Heart left ventricle (tissue), 16 donors: Measurements from ENCODE around the gene CEP83. TPM values are rescaled to one million over a fixed set of nuclear protein-coding genes. Genes with fewer than 3 reads are reported as not detected.

Source experiments
- ATAC-seq, 4 donors: fragments of 200-7000 bp; cut with Tn5 transposase; one replicate each; pipeline ENCODE4 v1.9.1; 2020 to 2022; ENCODE audit warnings: moderate library complexity in 4 of 4, mild to moderate bottlenecking in 3 of 4, moderate number of reproducible peaks in 1 of 4
- DNase-seq, 5 donors: peaks; one replicate each; pipeline ENCODE4 v3.0.0-alpha.2; 2020
- H3K27ac ChIP-seq, 12 donors: fragments of 200-600 bp; sonication (generic) in 4 of 12; one replicate each; pipeline versions ENCODE4 v1.5.0 to v1.8.0; 2016 to 2022; ENCODE audit warnings: mild to moderate bottlenecking in 2 of 12
- H3K27me3 ChIP-seq, 9 donors: fragments of 200-600 bp; sonication (generic) in 2 of 9; one replicate each; pipeline versions ENCODE4 v1.5.1 to v1.8.0; 2016 to 2022; ENCODE audit warnings: mild to moderate bottlenecking in 3 of 9
- H3K36me3 ChIP-seq, 9 donors: fragments of 200-600 bp; sonication (generic) in 2 of 9; one replicate each; pipeline versions ENCODE4 v1.5.0 to v1.8.0; 2018 to 2022; ENCODE audit warnings: mild to moderate bottlenecking in 2 of 9
- H3K4me1 ChIP-seq, 12 donors: fragments of 200-600 bp; sonication (generic) in 4 of 12; one replicate each; pipeline versions ENCODE4 v1.5.0 to v1.8.0; 2016 to 2022; ENCODE audit warnings: mild to moderate bottlenecking in 3 of 12
- H3K4me3 ChIP-seq, 12 donors: fragments of 200-600 bp; sonication (generic) in 4 of 12; one replicate each; pipeline versions ENCODE4 v1.5.0 to v1.8.0; 2017 to 2022; ENCODE audit warnings: mild to moderate bottlenecking in 9 of 12, moderate library complexity in 4 of 12
- H3K9me3 ChIP-seq, 12 donors: fragments of 200-600 bp; sonication (generic) in 4 of 12; one replicate each; pipeline versions ENCODE4 v1.5.0 to v1.8.0; 2016 to 2022; ENCODE audit warnings: mild to moderate bottlenecking in 1 of 12
- POLR2A ChIP-seq, 2 donors: fragments of 450-650 bp; IDR thresholded peaks; one replicate each; pipeline ENCODE4 v1.6.1; 2017; ENCODE audit warnings: antibody characterized with exemption in 2 of 2, mild to moderate bottlenecking in 2 of 2, moderate library complexity in 2 of 2
- WGBS, 4 donors: extraction: QIAGEN DNeasy Blood & Tissue Kit in 2 of 4; methylation state at CpG; one replicate each; pipeline versions ENCODE4 v1.1.5 to v1.1.7; 2013 to 2018; 5-methylcytosine and 5-hydroxymethylcytosine counted together
- intact Hi-C, 10 donors: fragments of 100-400 bp; cut with DNase I; formaldehyde crosslinking; loops; one replicate each; pipeline versions ENCODE4 v1.11.1 to v1.14.2; 2022
- polyA plus RNA-seq, 2 donors: library from polyadenylated mRNA; stranded (reverse); fragments of 200-250 nt; gene quantifications; one replicate each; pipeline ENCODE4 v1.2.3, GENCODE V29; 2013
- total RNA-seq, 9 donors: library from RNA; depleted of rRNA in 2 of 9; stranded (reverse); fragments of >200 nt in 2 of 9; fragmentation: NEBNext Ultra II Directional in 3 of 9; extraction: Animal tissue kit (Norgen Biotek cat#: 25700) in 3 of 9; gene quantifications; one replicate each; pipeline versions ENCODE4 v1.1.0 to v1.2.4, GENCODE V29; 2016 to 2023
- TF ChIP-seq, protein P1 (sequence below), 12 donors: fragments of 200-600 bp; sonication (generic) in 4 of 12; IDR thresholded peaks; one replicate each; pipeline versions ENCODE4 v1.5.0 to v1.8.0; 2018 to 2022; ENCODE audit warnings: antibody characterized with exemption in 12 of 12, mild to moderate bottlenecking in 5 of 12
- donor health status: ischemic (EF 13 %, LVEDD 7.1; RV severe dilation, severe dysfunction).
- donor health status: healthy with polysubstance abuse.
- donor health status: DM: no; HTN: yes; CAD: no.
- donor health status: DM: no; HTN: no; CAD: no.
- donor health status: ischemic (EF 25% LVEDD 6.9; RV normal size, moderate dysfunction).
- donor health status: ischemic (EF 25% LVEDD 5.7; RV mildly dilated, moderate dysfunction).
- donor health status: healthy.
- donor health status: DM: yes; HTN: yes; CAD: no.
- donor health status: ischemic (EF 35%, LVEDD 5.7; RV mildly dilated, moderate dysfunction).
- donor health status: nonischemic (EF 11% LVEDD 7.7; RV severe dilation, severe dysfunction).
- donor health status: DM: yes; HTN: yes; CAD: no.
- donor health status: PGD.
- donor health status: ischemic (EF 29% LVEDD 5.4; RV normal size, mild dysfunction).
- donor health status: nonischemic (EF 23%, LVEDD 6.1; RV moderate dilation, normal function).

The CEP83 gene
- total and polyA plus RNA-seq, 11 donors: 5.4 to 13.4 (median 9.5) TPM

DNA sequence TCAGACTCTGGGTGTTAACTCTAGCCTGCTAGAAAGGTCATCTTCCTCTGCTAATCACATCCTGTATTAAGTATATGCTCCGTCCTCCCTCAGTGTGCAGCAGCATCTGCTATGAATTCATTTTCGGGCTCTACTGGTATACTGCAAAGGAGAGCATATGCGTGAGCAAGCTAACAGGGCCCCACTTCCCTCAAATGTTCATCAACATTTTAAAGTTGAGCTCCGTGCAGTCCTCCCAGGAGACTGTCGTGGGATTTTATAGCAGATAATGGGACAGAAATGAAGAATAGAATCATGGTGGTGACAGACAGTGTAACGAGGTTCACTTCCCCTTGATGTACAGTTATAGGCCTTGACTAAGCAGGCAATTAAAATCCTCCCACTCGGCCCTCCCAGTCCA lies 179.6 kb downstream of the CEP83 start:
- H3K4me3 ChIP-seq: no peak overlapping the region
- 87 to 96% (median 93%) methylated on average over 7 of the region's 7 CpGs for whole genome bisulfite sequencing, 4 donors
- H3K27ac ChIP-seq: no peak overlapping the region
- no peaks in the 10 kb centered on the region for H3K27me3 ChIP-seq
- peaks cover 0 to 26% (median 2%) of the 10 kb centered on the region in 12 donors for H3K4me1 ChIP-seq
- ATAC-seq (no peak), DNase-seq (no peak)
- H3K9me3 ChIP-seq: no peaks in the 10 kb centered on the region
- H3K36me3 ChIP-seq: peaks cover 0 to 44% (median 0%) of the 10 kb centered on the region in 9 donors
- TF ChIP-seq POLR2A (IDR thresholded peaks at IDR 0.05): no peak
- TF ChIP-seq, protein P1, sequence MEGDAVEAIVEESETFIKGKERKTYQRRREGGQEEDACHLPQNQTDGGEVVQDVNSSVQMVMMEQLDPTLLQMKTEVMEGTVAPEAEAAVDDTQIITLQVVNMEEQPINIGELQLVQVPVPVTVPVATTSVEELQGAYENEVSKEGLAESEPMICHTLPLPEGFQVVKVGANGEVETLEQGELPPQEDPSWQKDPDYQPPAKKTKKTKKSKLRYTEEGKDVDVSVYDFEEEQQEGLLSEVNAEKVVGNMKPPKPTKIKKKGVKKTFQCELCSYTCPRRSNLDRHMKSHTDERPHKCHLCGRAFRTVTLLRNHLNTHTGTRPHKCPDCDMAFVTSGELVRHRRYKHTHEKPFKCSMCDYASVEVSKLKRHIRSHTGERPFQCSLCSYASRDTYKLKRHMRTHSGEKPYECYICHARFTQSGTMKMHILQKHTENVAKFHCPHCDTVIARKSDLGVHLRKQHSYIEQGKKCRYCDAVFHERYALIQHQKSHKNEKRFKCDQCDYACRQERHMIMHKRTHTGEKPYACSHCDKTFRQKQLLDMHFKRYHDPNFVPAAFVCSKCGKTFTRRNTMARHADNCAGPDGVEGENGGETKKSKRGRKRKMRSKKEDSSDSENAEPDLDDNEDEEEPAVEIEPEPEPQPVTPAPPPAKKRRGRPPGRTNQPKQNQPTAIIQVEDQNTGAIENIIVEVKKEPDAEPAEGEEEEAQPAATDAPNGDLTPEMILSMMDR (IDR thresholded peaks at IDR 0.05): no peak
- intact Hi-C loops: loop anchor here in 1 of 10 donors (10.0 kb wide), 1 partner anchor 135 kb away; the partner anchor contains the start of gene PLXNC1

DNA sequence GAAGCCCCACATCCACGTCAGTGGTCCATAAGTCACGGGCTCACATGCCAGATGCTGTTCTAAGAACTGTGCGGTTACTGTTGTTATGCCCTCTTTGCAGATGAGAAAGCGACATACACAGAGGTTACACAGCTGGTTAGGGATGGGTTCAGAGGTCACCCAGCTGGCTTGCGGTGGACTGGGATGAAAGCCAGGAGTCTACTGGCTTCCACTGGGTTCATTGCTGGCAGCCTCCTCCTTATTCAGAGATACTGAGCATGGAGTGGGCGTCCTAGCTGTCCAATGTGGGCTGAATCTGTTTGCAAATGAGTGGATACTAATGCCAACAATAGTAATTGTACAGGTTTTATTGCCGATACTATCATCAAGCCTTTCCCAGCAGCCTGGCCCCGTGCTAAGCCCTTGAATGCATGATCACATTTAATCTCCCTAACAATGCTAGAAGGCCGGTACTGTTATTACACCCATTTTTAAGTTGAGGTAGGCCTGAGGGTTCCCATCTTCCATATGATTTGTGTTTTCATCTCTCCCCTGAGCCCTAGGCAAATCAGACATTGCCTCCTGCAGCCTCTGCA lies 182.2 kb downstream of the CEP83 start:
- TF ChIP-seq, protein P1 (IDR thresholded peaks at IDR 0.05): no peak
- TF ChIP-seq POLR2A (IDR thresholded peaks at IDR 0.05): no peak
- ATAC-seq (peak in 2 of 4 donors; percentile 46 to 73), DNase-seq (peak in 1 of 5 donors; percentile 45)
- H3K27ac ChIP-seq: no peak overlapping the region
- peaks cover 0 to 34% (median 0%) of the 10 kb centered on the region in 9 donors for H3K36me3 ChIP-seq
- WGBS, 4 donors: 71 to 84% (median 77%) methylated on average over 9 of the region's 9 CpGs
- H3K9me3 ChIP-seq: no peaks in the 10 kb centered on the region
- no peak overlapping the region for H3K4me3 ChIP-seq
- intact Hi-C loops: no loop called here
- peaks cover 0 to 14% (median 0%) of the 10 kb centered on the region in 12 donors for H3K4me1 ChIP-seq
- no peaks in the 10 kb centered on the region for H3K27me3 ChIP-seq

DNA sequence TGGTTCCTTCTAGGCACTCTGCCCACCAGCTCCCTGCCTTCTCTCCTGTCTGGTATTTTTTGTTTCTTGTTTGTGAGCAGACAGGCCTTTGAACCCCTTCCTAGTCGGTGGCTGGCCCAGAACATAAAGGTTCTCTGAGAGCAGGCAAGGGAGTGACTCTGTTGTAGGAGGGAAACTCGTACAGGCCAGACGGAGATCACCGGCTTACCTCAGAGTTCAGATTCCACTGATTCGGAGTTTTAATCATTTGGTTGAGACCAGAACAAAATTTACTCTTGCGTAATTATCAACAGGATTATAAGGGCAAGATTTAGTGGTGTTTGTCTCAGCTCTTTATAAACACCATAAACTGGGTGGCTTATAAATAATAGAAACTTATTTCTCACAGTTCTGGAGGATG lies 182.9 kb downstream of the CEP83 start:
- no peak overlapping the region for H3K27ac ChIP-seq
- no peak overlapping the region for H3K4me3 ChIP-seq
- TF ChIP-seq, protein P1 (IDR thresholded peaks at IDR 0.05): no peak
- no peak for TF ChIP-seq POLR2A (IDR thresholded peaks at IDR 0.05)
- no peaks in the 10 kb centered on the region for H3K27me3 ChIP-seq
- no peaks in the 10 kb centered on the region for H3K9me3 ChIP-seq
- intact Hi-C loops: no loop called here
- H3K36me3 ChIP-seq: peaks cover 0 to 33% (median 0%) of the 10 kb centered on the region in 9 donors
- no peak for ATAC-seq
- peaks cover 0 to 12% (median 0%) of the 10 kb centered on the region in 12 donors for H3K4me1 ChIP-seq
- 93 to 98% (median 95%) methylated on average over 6 of the region's 6 CpGs for WGBS, 4 donors
- DNase-seq: no peak

DNA sequence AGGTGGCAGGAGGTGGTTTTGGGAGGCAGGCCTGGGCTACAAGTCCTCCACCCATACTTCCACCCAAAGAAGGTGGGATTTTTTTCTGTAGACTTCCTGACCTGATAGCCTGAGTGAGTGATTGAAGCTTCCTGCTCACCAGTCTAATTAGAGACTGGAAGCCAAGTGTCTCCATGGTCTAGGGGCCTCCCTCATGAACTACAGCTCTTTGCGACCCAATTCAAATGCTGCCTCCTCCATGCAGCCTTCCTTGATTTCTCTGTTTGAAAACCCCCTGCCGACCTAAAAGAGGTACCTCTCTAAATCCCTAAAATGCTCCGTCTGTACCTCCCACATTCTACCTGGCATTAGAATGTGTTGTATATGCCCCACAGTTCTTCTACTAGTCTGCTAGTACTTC lies 186.4 kb downstream of the CEP83 start:
- ATAC-seq (no peak), DNase-seq (no peak)
- TF ChIP-seq, protein P1 (IDR thresholded peaks at IDR 0.05): no peak
- TF ChIP-seq POLR2A (IDR thresholded peaks at IDR 0.05): no peak
- Histone ChIP-seq H3K27ac (no peak overlapping the region), H3K36me3 (peaks cover 0 to 13% (median 0%) of the 10 kb centered on the region in 9 donors), H3K9me3 (no peaks in the 10 kb centered on the region), H3K4me1 (peaks cover 0 to 23% (median 0%) of the 10 kb centered on the region in 12 donors), H3K4me3 (no peak overlapping the region), H3K27me3 (no peaks in the 10 kb centered on the region)
- 94 to 97% (median 95%) methylated on average over 3 of the region's 3 CpGs for WGBS, 4 donors
- intact Hi-C loops: no loop called here
